Measurements from ENCODE around the gene MAST4.

- TF ChIP-seq CTCF (conservative IDR thresholded peaks at IDR 0.05; ENCODE audit: low read depth, low read length): no peak
- TF ChIP-seq USF2 (IDR thresholded peaks at IDR 0.05; ENCODE audit: low read depth, low read length): no peak
- no peak for TF ChIP-seq POLR2A (IDR thresholded peaks at IDR 0.05; ENCODE audit: low read depth, low read length)
- TF ChIP-seq RCOR1 (IDR thresholded peaks at IDR 0.05; ENCODE audit: insufficient replicate concordance, low read length): no peak
- no peak for TF ChIP-seq MXI1 (IDR thresholded peaks at IDR 0.05; ENCODE audit: borderline replicate concordance, low read depth, low read length)
- no peak for TF ChIP-seq RFX5 (IDR thresholded peaks at IDR 0.05; ENCODE audit: low read depth, low read length)
- TF ChIP-seq ELK1 (IDR thresholded peaks at IDR 0.05; ENCODE audit: borderline replicate concordance, low read depth, low read length): no peak
- TF ChIP-seq RAD21 (IDR thresholded peaks at IDR 0.05; ENCODE audit: low read length): no peak
- no peak for TF ChIP-seq NFE2L2 (IDR thresholded peaks at IDR 0.05; ENCODE audit: low read depth, low read length)
- no peak for TF ChIP-seq SMC3 (IDR thresholded peaks at IDR 0.05; ENCODE audit: low read depth, low read length)
Measured at GRCh38 chr5:67149057-67149950, 553.1 kb downstream of the MAST4 start.

Data from IMR-90 (cell line).